Measurements from ENCODE around the gene ABCC8. TPM values are rescaled to one million over a fixed set of nuclear protein-coding genes. Genes with fewer than 3 reads are reported as not detected.

The ABCC8 gene
- total and polyA plus RNA-seq, 2 donors (not counting 1 experiment from before 2014, with no cell fraction given), result 0.03 to 0.17 TPM

- no peak overlapping the region for H3K4me3 ChIP-seq (ENCODE audit: control extremely low read depth in 1 of 5, extremely low read depth in 1 of 5, insufficient read depth in 1 of 5, low read depth in 2 of 5, low read length in 4 of 5)
- H3K79me2 ChIP-seq (ENCODE audit: control insufficient read depth, insufficient read depth, low read length), result no peaks in the 10 kb centered on the region
- Mint-ChIP-seq H3K4me3 (no peak overlapping the region), H3K9me3 (ENCODE audit: insufficient read depth) (no peaks in the 10 kb centered on the region), H3K4me1 (no peaks in the 10 kb centered on the region), H3K27me3 (peaks cover 27% of the 10 kb centered on the region), H3K27ac (no peak overlapping the region)
- no peak overlapping the region for H3K4me2 ChIP-seq (replicated peaks; ENCODE audit: low read depth, low read length, poor library complexity, severe bottlenecking)
- H3K27ac ChIP-seq (ENCODE audit: low read length in 2 of 2), result no peak overlapping the region
- H3K4me1 ChIP-seq (ENCODE audit: control insufficient read depth in 2 of 2, insufficient read depth in 2 of 2, low read length in 2 of 2), result no peaks in the 10 kb centered on the region
- no peak for DNase-seq
- no peak for ATAC-seq (ENCODE audit: low read depth)
- TF ChIP-seq CTCF (IDR thresholded peaks at IDR 0.05), result no peak
- no peak for TF ChIP-seq EZH2 (IDR thresholded peaks at IDR 0.05; ENCODE audit: borderline replicate concordance, insufficient read depth, low read depth, low read length, poor library complexity, severe bottlenecking)
- H3K9ac ChIP-seq (ENCODE audit: low read length), result no peak overlapping the region
- no peaks in the 10 kb centered on the region for H3K27me3 ChIP-seq (replicated peaks in 1 of 4; ENCODE audit: control extremely low read depth in 1 of 4, control insufficient read depth in 3 of 4, insufficient read depth in 4 of 4, low read length in 3 of 4)
- ChIA-PET POLR2A (no interaction called here), CTCF (interaction anchor here (1.3 to 1.9 kb wide), 2 partner anchors 12 to 128 kb away, joined by 3 to 10 read pairs; no protein-coding TSS in a partner anchor)
- H2AFZ ChIP-seq (ENCODE audit: insufficient read depth, low read depth, low read length, poor library complexity, severe bottlenecking), result no peak overlapping the region
- H4K20me1 ChIP-seq (ENCODE audit: control insufficient read depth, insufficient read depth, low read length, poor library complexity, severe bottlenecking), result no peaks in the 10 kb centered on the region
- no peaks in the 10 kb centered on the region for H3K36me3 ChIP-seq (replicated peaks in 1 of 2; ENCODE audit: control extremely low read depth in 1 of 2, control insufficient read depth in 1 of 2, extremely low read depth in 1 of 2, insufficient read depth in 2 of 2, low read length in 1 of 2)
- intact Hi-C loops (cut with micrococcal nuclease), result no loop called here
- 41% methylated on average over 3 of the region's 3 CpGs for WGBS (ENCODE audit: insufficient coverage)
- no peaks in the 10 kb centered on the region for H3K9me3 ChIP-seq (ENCODE audit: control extremely low read depth in 1 of 3, control insufficient read depth in 2 of 3, insufficient read depth in 1 of 3, low read length in 2 of 3)
These were observed 34.9 kb upstream of the ABCC8 start for GRCh38 chr11:17511571-17511970.

DNA sequence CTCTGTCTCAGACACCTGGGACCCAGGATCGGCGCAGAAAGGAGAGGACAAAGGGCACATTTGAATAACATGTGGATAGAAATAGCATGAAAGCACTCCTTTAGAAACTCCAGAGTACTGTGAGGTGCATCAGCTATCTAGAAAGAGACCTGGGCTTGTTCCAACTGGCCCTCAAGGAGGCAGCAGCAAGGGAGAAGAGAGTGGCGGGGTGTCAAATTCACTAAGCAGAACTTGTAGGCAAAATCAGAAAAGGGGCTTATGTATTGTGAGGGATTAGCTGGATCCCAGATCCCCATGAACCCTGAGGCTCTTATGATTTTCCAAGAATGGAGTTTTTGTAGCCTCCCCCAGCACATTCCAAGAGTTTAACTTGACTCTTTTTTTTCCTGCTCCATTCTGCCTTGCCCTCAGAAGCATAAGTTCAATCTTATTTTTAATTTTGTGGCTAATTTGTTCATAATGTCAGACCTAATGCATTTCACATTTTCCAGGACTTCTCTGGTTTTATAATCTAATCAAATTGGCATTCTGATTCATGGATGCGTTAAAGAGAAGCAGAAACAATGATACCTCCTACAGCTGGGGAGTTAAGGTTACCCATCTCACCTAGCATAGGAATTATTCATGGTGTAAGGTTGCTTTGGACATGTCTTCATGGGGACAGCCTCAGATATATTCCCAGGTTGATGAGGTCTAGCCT is 34.0 kb upstream of the ABCC8 start:
- Histone ChIP-seq H3K4me3 (ENCODE audit: control extremely low read depth in 1 of 5, extremely low read depth in 1 of 5, insufficient read depth in 1 of 5, low read depth in 2 of 5, low read length in 4 of 5) (no peak overlapping the region), H3K9ac (ENCODE audit: low read length) (no peak overlapping the region), H3K27me3 (replicated peaks in 1 of 4; ENCODE audit: control extremely low read depth in 1 of 4, control insufficient read depth in 3 of 4, insufficient read depth in 4 of 4, low read length in 3 of 4) (no peaks in the 10 kb centered on the region), H3K9me3 (ENCODE audit: control extremely low read depth in 1 of 3, control insufficient read depth in 2 of 3, insufficient read depth in 1 of 3, low read length in 2 of 3) (no peaks in the 10 kb centered on the region), H3K79me2 (ENCODE audit: control insufficient read depth, insufficient read depth, low read length) (no peaks in the 10 kb centered on the region), H3K4me1 (ENCODE audit: control insufficient read depth in 2 of 2, insufficient read depth in 2 of 2, low read length in 2 of 2) (no peaks in the 10 kb centered on the region), H3K4me2 (replicated peaks; ENCODE audit: low read depth, low read length, poor library complexity, severe bottlenecking) (no peak overlapping the region), H3K36me3 (replicated peaks in 1 of 2; ENCODE audit: control extremely low read depth in 1 of 2, control insufficient read depth in 1 of 2, extremely low read depth in 1 of 2, insufficient read depth in 2 of 2, low read length in 1 of 2) (no peaks in the 10 kb centered on the region), H4K20me1 (ENCODE audit: control insufficient read depth, insufficient read depth, low read length, poor library complexity, severe bottlenecking) (no peaks in the 10 kb centered on the region), H3K27ac (ENCODE audit: low read length in 2 of 2) (no peak overlapping the region), H2AFZ (ENCODE audit: insufficient read depth, low read depth, low read length, poor library complexity, severe bottlenecking) (no peak overlapping the region)
- DNase-seq, result no peak
- intact Hi-C loops (cut with micrococcal nuclease), result no loop called here
- ChIA-PET CTCF (no interaction called here), POLR2A (no interaction called here)
- TF ChIP-seq CTCF (IDR thresholded peaks at IDR 0.05) (no peak), EZH2 (IDR thresholded peaks at IDR 0.05; ENCODE audit: borderline replicate concordance, insufficient read depth, low read depth, low read length, poor library complexity, severe bottlenecking) (no peak)
- H3K4me1 Mint-ChIP-seq, result no peaks in the 10 kb centered on the region
- WGBS (ENCODE audit: insufficient coverage), result 90% methylated on average over 2 of the region's 4 CpGs
- no peak overlapping the region for H3K4me3 Mint-ChIP-seq
- no peak for ATAC-seq (ENCODE audit: low read depth)
- no peaks in the 10 kb centered on the region for H3K9me3 Mint-ChIP-seq (ENCODE audit: insufficient read depth)
- peaks cover 24% of the 10 kb centered on the region for H3K27me3 Mint-ChIP-seq
- no peak overlapping the region for H3K27ac Mint-ChIP-seq

All from B cell (primary cell).